HG03457 (cell line): Measurements from ENCODE around the gene PLAA.
A peak's percentile ranks its signal among the peaks of the same experiment; 100 is the strongest.
"Not testable (repeated sequence)": the region's sequence is repeated elsewhere in the genome, so short reads cannot be mapped to it uniquely, and the experiment has no call there.

Experiments used
- ATAC-seq: cut with Tn5 transposase; IDR thresholded peaks from one replicate; pipeline ENCODE4 v1.9.1; 2021; ENCODE audit warnings: moderate number of reproducible peaks; ENCODE audit not compliant: unreplicated experiment

Gene PLAA

GRCh38 chr9:26935847-26936246 is 11.2 kb downstream of the PLAA start:
- no peak for ATAC-seq

GRCh38 chr9:26928902-26929495 is 18.0 kb downstream of the PLAA start:
- ATAC-seq, result no peak

GRCh38 chr9:26925609-26926008 is 21.4 kb downstream of the PLAA start:
- no peak for ATAC-seq

- ATAC-seq, result no peak
Observed at GRCh38 chr9:26919698-26920097, 27.3 kb downstream of the PLAA start.

GRCh38 chr9:26913138-26913668 is 33.8 kb downstream of the PLAA start:
- ATAC-seq, result no peak

- no peak for ATAC-seq
Observed at GRCh38 chr9:26904671-26905070, 42.4 kb downstream of the PLAA start.

- ATAC-seq, result no peak
Observed at GRCh38 chr9:26904070-26904469, 43.0 kb downstream of the PLAA start.

- no peak for ATAC-seq
Observed at GRCh38 chr9:26893030-26893676, 53.9 kb downstream of the PLAA start.

GRCh38 chr9:26892251-26893029 is 54.6 kb downstream of the PLAA start, which contains the start of gene CAAP1:
TSS of gene CAAP1 (minus strand) at chr9:26892802. CDS start at chr9:26892715, 87 bp downstream.
- peak; percentile 89 for ATAC-seq

GRCh38 chr9:26891726-26892125 is 55.3 kb downstream of the PLAA start:
- no peak for ATAC-seq

GRCh38 chr9:26888271-26888670 is 58.8 kb downstream of the PLAA start:
- no peak for ATAC-seq

- no peak for ATAC-seq
Observed at GRCh38 chr9:26882154-26882553, 64.9 kb downstream of the PLAA start.

- no peak for ATAC-seq
Observed at GRCh38 chr9:26880262-26880661, 66.8 kb downstream of the PLAA start.

- not testable (repeated sequence) for ATAC-seq
Observed at GRCh38 chr9:26875155-26875554, 71.9 kb downstream of the PLAA start.

GRCh38 chr9:26870292-26870691 is 76.8 kb downstream of the PLAA start:
- no peak for ATAC-seq

GRCh38 chr9:26863074-26863473 is 84.0 kb downstream of the PLAA start:
- ATAC-seq, result no peak

- peak; percentile 66 for ATAC-seq
Observed at GRCh38 chr9:26856413-26857032, 90.5 kb downstream of the PLAA start.
